GM21529 (cell line): ENCODE data around the gene RSRC1.
"Not testable (repeated sequence)": the region's sequence is repeated elsewhere in the genome, so short reads cannot be mapped to it uniquely, and the experiment has no call there.

Experiments
- ATAC-seq: cut with Tn5 transposase; IDR thresholded peaks from one replicate; pipeline ENCODE4 v1.9.1; 2021; ENCODE audit not compliant: unreplicated experiment

RSRC1 gene

GRCh38 chr3:158381262-158381868 is 271.5 kb downstream of the RSRC1 start:
- ATAC-seq, result no peak

DNA sequence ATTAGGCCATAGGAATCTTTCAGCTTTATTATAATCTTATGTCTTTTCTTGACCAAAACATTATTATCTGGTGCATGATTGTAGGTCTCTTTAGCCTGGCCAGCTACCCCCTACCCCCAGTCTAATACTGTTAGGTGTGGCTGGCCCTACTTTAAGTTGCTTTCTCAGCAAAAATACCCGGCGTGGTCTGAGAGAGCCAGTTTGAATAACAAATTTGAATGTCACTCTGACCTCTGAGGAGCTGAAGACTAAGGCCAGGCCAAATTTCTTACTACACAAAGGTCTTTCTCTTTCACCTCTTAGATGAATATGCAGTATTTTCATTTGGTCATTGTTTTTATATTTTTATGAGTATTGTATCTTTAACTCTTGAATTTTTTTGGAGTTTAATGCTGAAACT is 272.6 kb downstream of the RSRC1 start:
- ATAC-seq, result no peak

DNA sequence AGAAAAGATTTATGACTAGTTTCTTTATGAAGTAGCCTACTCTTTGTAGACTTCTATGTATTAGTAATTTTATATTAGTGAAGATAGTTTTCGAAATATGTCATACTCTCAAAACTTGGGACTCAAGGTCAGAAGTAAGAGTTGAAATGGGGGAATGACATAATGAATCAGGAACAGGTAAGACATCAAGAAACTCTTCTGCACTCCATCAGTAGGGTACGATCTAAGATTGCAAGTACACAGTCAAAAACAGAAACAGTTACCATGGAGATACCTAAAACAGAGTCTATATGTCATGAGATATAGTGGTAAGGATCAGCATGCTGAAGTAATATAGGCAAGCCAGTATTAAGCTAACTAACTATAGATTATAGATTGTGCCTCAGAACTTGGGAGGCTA is 274.1 kb downstream of the RSRC1 start:
- ATAC-seq, result peak; percentile 81

GRCh38 chr3:158395421-158395820 is 285.5 kb downstream of the RSRC1 start:
- ATAC-seq, result no peak

DNA sequence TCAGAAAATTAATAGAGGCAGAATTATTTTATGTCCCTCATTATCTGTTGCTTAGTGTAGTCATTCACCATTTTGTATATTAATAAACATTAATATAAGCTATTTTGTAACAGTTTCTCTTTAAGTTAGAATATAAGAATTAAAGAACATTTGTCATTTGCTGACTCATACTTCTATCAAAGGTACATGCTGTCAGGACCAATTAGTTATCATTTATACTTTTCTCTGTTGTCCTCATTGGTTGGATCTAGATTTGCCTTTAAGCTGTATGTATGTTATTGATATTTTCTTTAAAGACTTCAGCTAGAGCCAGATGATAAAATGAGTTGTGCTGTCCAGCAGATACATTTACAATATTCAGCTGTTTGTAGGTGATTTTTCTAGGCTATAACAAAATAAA is 292.7 kb downstream of the RSRC1 start:
- no peak for ATAC-seq

GRCh38 chr3:158403013-158403412 is 293.1 kb downstream of the RSRC1 start:
- no peak for ATAC-seq

DNA sequence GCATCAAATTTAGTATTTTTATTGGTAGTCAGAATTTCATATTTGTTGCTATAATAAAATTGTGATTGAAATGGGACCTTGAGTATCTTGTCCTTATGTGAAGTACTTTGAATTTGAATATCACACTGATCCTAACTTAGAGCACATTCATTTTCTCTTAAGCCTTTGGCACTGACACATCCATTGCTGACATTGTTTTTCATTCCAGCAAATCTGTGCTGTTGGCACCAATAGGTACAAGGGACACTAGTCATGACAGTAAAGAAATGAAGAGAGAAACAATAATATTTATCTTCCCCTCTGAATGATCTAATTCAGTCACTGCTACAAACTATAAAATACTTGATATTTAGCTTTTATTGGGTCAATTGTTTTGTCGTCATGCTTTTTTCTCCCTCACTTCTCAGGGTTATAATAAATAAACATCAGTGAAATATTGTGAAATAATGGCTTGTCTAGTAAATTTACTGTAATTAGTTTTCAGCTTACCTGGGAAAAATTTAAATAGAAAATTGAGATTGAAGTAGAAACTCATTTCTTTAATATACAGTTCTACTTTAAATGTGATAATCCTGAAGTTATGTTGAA is 294.3 kb downstream of the RSRC1 start:
- no peak for ATAC-seq

DNA sequence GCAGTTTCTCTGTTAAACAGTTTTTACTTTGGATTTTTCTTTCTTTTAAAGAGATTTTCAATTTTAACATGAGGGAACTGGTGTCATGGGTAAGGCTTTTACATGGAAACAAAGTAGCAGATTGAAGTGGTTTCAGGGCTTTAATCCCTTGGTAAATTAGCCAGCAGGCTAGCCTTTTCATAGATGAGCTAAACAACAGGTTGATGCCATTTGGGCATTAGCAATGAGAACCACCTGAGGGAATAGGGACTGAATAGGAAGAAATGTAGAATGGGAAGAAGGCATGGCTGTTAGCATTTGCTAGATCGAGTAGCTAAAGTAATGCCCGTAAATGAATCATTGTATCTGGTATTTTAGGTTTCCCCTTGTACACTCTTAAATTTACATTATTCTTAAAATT is 295.6 kb downstream of the RSRC1 start:
- no peak for ATAC-seq

DNA sequence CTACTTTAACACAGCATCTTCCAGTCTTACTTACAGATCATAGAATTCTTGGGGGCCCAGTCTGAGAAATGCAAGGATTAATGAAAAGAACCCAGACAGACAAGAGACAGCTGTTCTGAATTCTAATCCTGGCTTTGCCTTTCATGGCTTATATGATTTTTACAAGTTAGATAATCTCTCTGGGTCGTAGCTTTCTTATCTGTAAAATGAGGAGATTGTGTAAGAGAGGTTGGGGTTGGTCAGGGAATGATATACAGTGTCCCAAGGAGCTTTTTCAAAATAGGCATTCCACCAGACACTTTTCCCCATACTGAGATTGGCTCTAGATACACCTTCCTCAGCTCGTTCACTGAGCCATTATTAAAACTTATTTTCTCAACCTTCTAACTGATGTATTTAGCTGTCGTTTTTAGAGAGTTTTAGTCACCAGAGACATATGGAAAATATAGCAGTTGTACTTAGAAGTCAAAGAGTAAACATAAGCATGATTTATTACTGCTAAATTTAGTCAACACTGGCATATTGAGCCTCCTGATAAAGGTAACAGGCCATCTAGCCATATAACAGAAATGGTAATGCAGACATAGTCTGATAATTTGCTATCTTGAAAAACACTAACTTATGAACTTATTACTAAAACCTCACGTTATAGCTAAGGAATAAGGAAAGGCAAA is 298.1 kb downstream of the RSRC1 start:
- no peak for ATAC-seq

DNA sequence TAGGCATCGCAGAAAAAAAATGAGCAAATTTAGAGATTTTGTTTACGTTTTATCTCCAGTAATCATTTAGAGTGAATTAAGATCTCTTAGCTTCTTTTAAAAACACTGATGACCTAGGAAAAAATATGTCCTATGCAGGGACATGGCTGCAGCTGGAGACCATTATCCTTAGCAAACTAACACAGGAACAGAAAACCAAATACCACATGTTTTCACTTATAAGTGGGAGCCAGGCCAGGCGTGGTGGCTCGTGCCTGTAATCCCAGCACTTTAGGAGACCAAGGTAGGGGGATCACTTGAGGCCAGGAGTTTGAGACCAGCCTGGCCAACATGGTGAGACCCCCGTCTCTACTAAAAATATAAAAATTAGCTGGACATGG is 298.6 kb downstream of the RSRC1 start:
- ATAC-seq, result not testable (repeated sequence)

- no peak for ATAC-seq
Measured at GRCh38 chr3:158418035-158418434, 308.1 kb downstream of the RSRC1 start.

DNA sequence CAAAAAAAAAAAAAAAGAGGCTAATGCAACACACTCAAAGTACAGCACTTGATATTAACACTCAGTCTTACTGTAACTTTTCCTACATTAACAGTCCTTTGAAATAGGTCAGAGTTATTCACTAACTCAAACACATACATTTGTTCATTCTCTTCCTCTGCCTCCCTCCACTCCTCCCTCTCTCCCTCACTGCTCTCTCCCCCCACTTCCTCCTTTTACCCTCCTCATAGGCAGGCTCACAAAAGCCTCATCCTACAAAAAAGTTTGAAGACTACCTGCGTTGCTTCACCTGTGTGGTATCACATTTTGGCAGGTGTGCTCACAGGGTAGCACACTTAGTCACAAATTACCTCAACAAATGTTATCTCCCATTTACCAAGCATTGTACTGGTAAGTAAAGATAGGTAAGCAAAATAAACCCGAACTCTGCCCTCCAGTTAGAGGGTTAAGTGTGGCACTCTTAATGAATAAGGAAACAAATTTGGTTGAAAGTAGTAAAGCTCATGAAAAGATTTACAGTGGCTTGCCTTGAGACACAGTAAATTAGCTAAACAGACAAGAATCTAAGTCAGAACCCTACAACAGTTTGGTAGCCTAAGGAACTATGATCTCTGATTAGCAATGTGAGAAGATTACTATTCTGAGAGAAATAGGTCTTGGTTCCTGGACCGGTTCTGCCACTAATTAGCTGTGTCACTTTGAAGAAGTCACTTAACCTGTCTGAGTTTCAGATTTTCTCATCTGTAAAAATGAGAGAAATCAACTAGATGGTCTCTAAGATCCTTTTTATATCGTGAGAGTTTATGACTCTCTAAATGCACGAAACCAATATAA is 310.1 kb downstream of the RSRC1 start:
- no peak for ATAC-seq

- ATAC-seq, result peak; percentile 96
Measured at GRCh38 chr3:158420654-158421396, 310.9 kb downstream of the RSRC1 start.

GRCh38 chr3:158430448-158430847 is 320.6 kb downstream of the RSRC1 start:
- no peak for ATAC-seq

DNA sequence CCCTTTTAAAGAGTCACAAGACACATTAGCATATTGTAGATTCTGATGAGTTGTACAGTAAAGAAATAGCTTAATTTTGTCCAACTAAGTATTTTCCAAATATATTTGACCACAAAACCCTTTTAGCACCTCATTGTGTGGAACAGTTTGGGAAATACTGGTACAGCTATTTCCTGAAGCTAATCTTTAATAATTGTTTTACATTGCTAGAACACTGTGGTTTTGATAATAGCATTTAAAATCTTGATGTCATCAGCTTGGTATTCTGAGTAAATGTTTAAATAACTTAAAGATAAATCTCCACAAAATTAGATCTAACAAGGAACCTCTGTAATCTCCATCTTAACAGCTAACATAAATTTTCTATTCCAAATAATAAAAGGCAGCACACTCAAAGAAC is 321.1 kb downstream of the RSRC1 start:
- ATAC-seq, result no peak

DNA sequence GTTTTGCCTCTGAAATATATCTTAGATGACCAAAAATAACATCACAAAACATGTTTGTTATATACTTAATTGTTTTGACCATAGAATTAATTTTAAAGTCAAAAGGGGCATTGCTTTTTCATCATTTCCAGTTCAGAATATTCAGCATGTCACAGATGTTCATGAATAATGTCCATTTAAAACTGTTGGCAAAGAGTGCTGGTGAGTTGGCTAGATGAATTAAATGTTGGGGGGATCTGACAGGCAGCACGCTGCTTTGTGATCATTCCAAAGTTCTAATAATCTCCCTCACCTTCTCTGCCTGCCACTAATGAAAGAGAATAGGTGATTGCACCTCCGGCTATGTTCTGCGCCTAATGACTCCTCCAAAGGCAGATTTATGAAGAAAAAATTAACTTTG is 321.9 kb downstream of the RSRC1 start:
- no peak for ATAC-seq

DNA sequence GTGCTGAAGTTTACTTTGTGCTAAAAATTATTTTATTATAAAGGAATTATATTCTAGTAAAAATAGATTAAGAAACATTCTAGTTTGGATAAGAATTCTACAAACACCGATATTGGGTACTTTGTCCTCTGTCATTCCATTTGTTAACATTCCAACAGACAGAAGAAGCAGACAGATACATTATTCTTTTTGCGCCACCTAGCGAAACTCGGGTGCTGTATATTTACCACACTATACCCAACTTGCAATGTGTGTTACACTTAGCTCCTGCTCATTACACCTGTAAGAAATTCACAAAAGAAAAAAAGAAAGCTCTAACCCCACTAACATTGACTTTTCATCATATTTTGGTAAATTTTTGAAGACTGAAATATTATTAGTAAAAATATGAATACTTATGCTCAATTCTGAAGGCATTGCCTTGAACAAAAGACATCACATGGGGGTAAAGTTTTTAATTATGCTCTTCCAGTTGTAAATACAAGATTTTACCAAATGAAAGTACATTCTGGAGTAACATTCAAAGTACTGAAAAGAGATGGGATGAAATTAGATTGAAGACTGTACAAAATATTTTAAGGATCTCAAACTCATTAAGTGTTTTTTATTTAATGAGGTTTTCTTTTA is 324.6 kb downstream of the RSRC1 start:
- ATAC-seq, result peak; percentile 96

GRCh38 chr3:158443632-158444031 is 333.7 kb downstream of the RSRC1 start:
- ATAC-seq, result peak; percentile 99

- ATAC-seq, result no peak
Measured at GRCh38 chr3:158447408-158447807, 337.5 kb downstream of the RSRC1 start.

- ATAC-seq, result no peak
Measured at GRCh38 chr3:158451405-158452055, 341.6 kb downstream of the RSRC1 start.
